HepG2 (cell line): Measurements from ENCODE around the gene PCBP4. TPM values are rescaled to one million over a fixed set of nuclear protein-coding genes. Genes with fewer than 3 reads are reported as not detected.

Source experiments
- FOXO1 ChIP-seq: sonication (generic); formaldehyde crosslinking; IDR thresholded peaks from 2 replicates; pipeline ENCODE4 v1.4.0; 2020; ENCODE audit warnings: missing genetic modification reagents
- GPN1 ChIP-seq: sonication (generic); formaldehyde crosslinking; IDR thresholded peaks from 2 replicates; pipeline ENCODE4 v1.5.1; 2020; ENCODE audit warnings: missing genetic modification reagents, borderline replicate concordance
- HNF4G ChIP-seq, 2 experiments: sonication (generic) in 1 of 2; formaldehyde crosslinking in 1 of 2; IDR thresholded peaks; 2 replicates each; pipeline versions ENCODE4 v1.4.0 to v1.6.1; 2011 to 2020; ENCODE audit warnings: borderline replicate concordance in 2 of 2, low read depth in 2 of 2, mild to moderate bottlenecking in 2 of 2, low read length in 1 of 2, missing genetic modification reagents in 1 of 2, moderate library complexity in 1 of 2
- KLF16 ChIP-seq, 2 experiments: sonication (generic) in 1 of 2; formaldehyde crosslinking in 1 of 2; IDR thresholded peaks; 2 replicates each; pipeline versions ENCODE4 v1.6.1 to v1.8.0; 2016 to 2023; ENCODE audit warnings: missing genetic modification reagents in 2 of 2, missing compliant biosample characterization in 1 of 2
- ZEB1 ChIP-seq: IDR thresholded peaks from 2 replicates; pipeline ENCODE4 v1.6.1; 2012; ENCODE audit warnings: mild to moderate bottlenecking, low read depth, inconsistent platforms; ENCODE audit not compliant: insufficient replicate concordance
- ZSCAN31 ChIP-seq: sonication (generic); formaldehyde crosslinking; IDR thresholded peaks from 2 replicates; pipeline ENCODE4 v1.5.0; 2020; ENCODE audit warnings: low read depth, mild to moderate bottlenecking, missing genetic modification reagents
- polyA plus RNA-seq, 8 experiments: library from polyadenylated mRNA; depleted of rRNA in 3 of 8; stranded (reverse) in 7 of 8; unstranded in 1 of 8; fragments of >200 nt; fragmentation: Illumina TruSeq in 4 of 8; extraction: Trizol in 4 of 8; gene quantifications; 2 replicates each; pipeline versions ENCODE4 v1.2.1 to v1.2.3, GENCODE V29; 2011 to 2016; ENCODE audit warnings: low read depth in 4 of 8, missing spikeins in 1 of 8, mixed read lengths in 1 of 8; ENCODE audit not compliant: insufficient read depth in 1 of 8
- total RNA-seq, 5 experiments: library from RNA; depleted of rRNA; stranded (reverse); fragments of >200 nt; fragmentation: Illumina TruSeq; extraction: Trizol; gene quantifications; 2 replicates each; pipeline ENCODE4 v1.2.3, GENCODE V29; 2016; ENCODE audit warnings: low read depth in 1 of 5
- TF ChIP-seq, protein P1 (sequence below): sonication (generic); formaldehyde crosslinking; IDR thresholded peaks from 2 replicates; pipeline ENCODE4 v1.4.0; 2020; ENCODE audit warnings: missing genetic modification reagents
- TF ChIP-seq, protein P2 (sequence below): sonication (generic); formaldehyde crosslinking; IDR thresholded peaks from 2 replicates; pipeline ENCODE4 v1.5.1; 2020; ENCODE audit warnings: mild to moderate bottlenecking, missing genetic modification reagents, borderline replicate concordance
- TF ChIP-seq, protein P3 (sequence below): sonication (generic); formaldehyde crosslinking; IDR thresholded peaks from 2 replicates; pipeline ENCODE4 v1.5.1; 2020; ENCODE audit warnings: missing genetic modification reagents, mild to moderate bottlenecking, borderline replicate concordance
- TF ChIP-seq, protein P4 (sequence below): sonication (generic); formaldehyde crosslinking; IDR thresholded peaks from 2 replicates; pipeline ENCODE4 v1.8.0; 2022; ENCODE audit warnings: mild to moderate bottlenecking, missing genetic modification reagents, moderate library complexity
- TF ChIP-seq, protein P5 (sequence below): sonication (generic); formaldehyde crosslinking; IDR thresholded peaks from 2 replicates; pipeline ENCODE4 v1.4.0; 2020; ENCODE audit warnings: missing genetic modification reagents, borderline replicate concordance

The PCBP4 gene
- total and polyA plus RNA-seq, 2 of the 13 experiments (the other 11 are each of a cell fraction or from before 2014, with no cell fraction given) = 36.8 to 51.3 TPM

DNA sequence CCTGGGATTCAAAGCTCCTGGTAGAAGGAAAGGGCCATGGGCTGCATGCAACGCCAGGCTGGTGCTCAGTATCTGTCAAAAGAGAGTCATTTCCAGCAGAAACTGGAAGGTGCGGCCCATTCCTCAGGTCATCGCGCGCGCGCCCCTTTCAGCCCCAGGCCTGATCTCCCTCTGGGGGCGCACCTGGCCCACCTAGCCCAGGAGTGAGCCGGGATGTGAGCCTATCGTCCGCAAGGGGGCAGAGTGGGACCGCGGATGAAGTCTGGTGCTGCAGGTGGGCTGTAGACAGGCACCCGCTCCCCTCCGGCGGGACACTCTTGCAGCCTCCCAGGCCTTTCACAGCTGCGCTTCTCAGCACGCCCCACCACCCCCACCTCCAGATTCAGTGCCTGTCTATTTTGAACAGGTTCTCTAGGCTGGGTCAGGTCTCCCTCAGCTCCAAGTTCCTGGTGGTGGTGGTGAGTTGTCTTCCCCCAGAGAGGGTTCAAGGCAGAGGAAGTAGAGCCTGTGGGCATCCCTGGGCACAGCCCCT, 34.3 kb upstream of the PCBP4 start (continued):
- TF ChIP-seq ZSCAN31 = no peak
- TF ChIP-seq, protein P1, sequence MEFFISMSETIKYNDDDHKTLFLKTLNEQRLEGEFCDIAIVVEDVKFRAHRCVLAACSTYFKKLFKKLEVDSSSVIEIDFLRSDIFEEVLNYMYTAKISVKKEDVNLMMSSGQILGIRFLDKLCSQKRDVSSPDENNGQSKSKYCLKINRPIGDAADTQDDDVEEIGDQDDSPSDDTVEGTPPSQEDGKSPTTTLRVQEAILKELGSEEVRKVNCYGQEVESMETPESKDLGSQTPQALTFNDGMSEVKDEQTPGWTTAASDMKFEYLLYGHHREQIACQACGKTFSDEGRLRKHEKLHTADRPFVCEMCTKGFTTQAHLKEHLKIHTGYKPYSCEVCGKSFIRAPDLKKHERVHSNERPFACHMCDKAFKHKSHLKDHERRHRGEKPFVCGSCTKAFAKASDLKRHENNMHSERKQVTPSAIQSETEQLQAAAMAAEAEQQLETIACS (CRISPR knock-in tag) = peak; percentile 62; the same call in 1 of the 2 replicates
- peak; percentile 55; the same call in 1 of the 2 replicates for TF ChIP-seq FOXO1
- TF ChIP-seq GPN1 (CRISPR knock-in tag) = no peak
- TF ChIP-seq, protein P2, sequence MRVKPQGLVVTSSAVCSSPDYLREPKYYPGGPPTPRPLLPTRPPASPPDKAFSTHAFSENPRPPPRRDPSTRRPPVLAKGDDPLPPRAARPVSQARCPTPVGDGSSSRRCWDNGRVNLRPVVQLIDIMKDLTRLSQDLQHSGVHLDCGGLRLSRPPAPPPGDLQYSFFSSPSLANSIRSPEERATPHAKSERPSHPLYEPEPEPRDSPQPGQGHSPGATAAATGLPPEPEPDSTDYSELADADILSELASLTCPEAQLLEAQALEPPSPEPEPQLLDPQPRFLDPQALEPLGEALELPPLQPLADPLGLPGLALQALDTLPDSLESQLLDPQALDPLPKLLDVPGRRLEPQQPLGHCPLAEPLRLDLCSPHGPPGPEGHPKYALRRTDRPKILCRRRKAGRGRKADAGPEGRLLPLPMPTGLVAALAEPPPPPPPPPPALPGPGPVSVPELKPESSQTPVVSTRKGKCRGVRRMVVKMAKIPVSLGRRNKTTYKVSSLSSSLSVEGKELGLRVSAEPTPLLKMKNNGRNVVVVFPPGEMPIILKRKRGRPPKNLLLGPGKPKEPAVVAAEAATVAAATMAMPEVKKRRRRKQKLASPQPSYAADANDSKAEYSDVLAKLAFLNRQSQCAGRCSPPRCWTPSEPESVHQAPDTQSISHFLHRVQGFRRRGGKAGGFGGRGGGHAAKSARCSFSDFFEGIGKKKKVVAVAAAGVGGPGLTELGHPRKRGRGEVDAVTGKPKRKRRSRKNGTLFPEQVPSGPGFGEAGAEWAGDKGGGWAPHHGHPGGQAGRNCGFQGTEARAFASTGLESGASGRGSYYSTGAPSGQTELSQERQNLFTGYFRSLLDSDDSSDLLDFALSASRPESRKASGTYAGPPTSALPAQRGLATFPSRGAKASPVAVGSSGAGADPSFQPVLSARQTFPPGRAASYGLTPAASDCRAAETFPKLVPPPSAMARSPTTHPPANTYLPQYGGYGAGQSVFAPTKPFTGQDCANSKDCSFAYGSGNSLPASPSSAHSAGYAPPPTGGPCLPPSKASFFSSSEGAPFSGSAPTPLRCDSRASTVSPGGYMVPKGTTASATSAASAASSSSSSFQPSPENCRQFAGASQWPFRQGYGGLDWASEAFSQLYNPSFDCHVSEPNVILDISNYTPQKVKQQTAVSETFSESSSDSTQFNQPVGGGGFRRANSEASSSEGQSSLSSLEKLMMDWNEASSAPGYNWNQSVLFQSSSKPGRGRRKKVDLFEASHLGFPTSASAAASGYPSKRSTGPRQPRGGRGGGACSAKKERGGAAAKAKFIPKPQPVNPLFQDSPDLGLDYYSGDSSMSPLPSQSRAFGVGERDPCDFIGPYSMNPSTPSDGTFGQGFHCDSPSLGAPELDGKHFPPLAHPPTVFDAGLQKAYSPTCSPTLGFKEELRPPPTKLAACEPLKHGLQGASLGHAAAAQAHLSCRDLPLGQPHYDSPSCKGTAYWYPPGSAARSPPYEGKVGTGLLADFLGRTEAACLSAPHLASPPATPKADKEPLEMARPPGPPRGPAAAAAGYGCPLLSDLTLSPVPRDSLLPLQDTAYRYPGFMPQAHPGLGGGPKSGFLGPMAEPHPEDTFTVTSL (CRISPR knock-in tag) = no peak
- TF ChIP-seq HNF4G (IDR thresholded peaks at IDR 0.05; ENCODE audit: borderline replicate concordance, low read depth, low read length) = no peak
- no peak for TF ChIP-seq HNF4G (CRISPR knock-in tag; IDR thresholded peaks at IDR 0.05; ENCODE audit: borderline replicate concordance, low read depth)
- TF ChIP-seq, protein P3, sequence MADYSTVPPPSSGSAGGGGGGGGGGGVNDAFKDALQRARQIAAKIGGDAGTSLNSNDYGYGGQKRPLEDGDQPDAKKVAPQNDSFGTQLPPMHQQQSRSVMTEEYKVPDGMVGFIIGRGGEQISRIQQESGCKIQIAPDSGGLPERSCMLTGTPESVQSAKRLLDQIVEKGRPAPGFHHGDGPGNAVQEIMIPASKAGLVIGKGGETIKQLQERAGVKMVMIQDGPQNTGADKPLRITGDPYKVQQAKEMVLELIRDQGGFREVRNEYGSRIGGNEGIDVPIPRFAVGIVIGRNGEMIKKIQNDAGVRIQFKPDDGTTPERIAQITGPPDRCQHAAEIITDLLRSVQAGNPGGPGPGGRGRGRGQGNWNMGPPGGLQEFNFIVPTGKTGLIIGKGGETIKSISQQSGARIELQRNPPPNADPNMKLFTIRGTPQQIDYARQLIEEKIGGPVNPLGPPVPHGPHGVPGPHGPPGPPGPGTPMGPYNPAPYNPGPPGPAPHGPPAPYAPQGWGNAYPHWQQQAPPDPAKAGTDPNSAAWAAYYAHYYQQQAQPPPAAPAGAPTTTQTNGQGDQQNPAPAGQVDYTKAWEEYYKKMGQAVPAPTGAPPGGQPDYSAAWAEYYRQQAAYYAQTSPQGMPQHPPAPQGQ (CRISPR knock-in tag) = no peak
- TF ChIP-seq, protein P4, sequence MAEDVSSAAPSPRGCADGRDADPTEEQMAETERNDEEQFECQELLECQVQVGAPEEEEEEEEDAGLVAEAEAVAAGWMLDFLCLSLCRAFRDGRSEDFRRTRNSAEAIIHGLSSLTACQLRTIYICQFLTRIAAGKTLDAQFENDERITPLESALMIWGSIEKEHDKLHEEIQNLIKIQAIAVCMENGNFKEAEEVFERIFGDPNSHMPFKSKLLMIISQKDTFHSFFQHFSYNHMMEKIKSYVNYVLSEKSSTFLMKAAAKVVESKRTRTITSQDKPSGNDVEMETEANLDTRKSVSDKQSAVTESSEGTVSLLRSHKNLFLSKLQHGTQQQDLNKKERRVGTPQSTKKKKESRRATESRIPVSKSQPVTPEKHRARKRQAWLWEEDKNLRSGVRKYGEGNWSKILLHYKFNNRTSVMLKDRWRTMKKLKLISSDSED (CRISPR knock-in tag) = no peak
- TF ChIP-seq ZEB1 = no peak
- TF ChIP-seq KLF16 (CRISPR knock-in tag; IDR thresholded peaks at IDR 0.05) = 0 out of 4 replicates have a peak, but pooled peaks of 1 of the 2 experiments have one; percentile 37
- TF ChIP-seq, protein P5, sequence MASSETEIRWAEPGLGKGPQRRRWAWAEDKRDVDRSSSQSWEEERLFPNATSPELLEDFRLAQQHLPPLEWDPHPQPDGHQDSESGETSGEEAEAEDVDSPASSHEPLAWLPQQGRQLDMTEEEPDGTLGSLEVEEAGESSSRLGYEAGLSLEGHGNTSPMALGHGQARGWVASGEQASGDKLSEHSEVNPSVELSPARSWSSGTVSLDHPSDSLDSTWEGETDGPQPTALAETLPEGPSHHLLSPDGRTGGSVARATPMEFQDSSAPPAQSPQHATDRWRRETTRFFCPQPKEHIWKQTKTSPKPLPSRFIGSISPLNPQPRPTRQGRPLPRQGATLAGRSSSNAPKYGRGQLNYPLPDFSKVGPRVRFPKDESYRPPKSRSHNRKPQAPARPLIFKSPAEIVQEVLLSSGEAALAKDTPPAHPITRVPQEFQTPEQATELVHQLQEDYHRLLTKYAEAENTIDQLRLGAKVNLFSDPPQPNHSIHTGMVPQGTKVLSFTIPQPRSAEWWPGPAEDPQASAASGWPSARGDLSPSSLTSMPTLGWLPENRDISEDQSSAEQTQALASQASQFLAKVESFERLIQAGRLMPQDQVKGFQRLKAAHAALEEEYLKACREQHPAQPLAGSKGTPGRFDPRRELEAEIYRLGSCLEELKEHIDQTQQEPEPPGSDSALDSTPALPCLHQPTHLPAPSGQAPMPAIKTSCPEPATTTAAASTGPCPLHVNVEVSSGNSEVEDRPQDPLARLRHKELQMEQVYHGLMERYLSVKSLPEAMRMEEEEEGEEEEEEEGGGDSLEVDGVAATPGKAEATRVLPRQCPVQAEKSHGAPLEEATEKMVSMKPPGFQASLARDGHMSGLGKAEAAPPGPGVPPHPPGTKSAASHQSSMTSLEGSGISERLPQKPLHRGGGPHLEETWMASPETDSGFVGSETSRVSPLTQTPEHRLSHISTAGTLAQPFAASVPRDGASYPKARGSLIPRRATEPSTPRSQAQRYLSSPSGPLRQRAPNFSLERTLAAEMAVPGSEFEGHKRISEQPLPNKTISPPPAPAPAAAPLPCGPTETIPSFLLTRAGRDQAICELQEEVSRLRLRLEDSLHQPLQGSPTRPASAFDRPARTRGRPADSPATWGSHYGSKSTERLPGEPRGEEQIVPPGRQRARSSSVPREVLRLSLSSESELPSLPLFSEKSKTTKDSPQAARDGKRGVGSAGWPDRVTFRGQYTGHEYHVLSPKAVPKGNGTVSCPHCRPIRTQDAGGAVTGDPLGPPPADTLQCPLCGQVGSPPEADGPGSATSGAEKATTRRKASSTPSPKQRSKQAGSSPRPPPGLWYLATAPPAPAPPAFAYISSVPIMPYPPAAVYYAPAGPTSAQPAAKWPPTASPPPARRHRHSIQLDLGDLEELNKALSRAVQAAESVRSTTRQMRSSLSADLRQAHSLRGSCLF = no peak
